ENCODE measurements around the gene NTM. TPM values are rescaled to one million over a fixed set of nuclear protein-coding genes. Genes with fewer than 3 reads are reported as not detected.

NTM gene
- total RNA-seq, 1 donor from 2014 or later, result 4.3 TPM

DNA sequence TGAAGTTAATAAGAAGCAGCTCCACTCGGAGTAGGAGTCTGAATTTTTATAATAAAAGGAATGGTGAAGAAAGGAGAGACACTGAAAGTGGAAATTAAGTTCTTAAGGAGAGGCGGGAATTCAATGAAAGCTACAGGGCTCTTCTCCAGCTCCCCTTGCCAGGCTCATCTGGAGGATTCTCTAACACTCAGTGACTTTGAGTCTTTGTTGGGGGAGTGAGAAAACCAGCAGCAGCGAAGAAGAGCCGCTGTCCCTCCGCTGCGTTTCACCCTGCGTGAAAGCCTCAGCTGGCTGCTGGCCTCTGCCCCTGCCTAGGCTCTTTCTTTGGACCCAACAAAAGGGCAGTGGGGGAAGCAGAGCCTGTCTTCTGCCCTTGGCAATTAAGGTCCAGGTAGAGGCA lies 113.0 kb downstream of the NTM start:
- Mint-ChIP-seq H3K27ac (no peak overlapping the region), H3K36me3 (ENCODE audit: insufficient read depth) (no peaks in the 10 kb centered on the region), H3K4me3 (ENCODE audit: low read depth) (no peak overlapping the region), H3K9me3 (ENCODE audit: low read depth) (no peaks in the 10 kb centered on the region), H3K27me3 (peaks cover 31% of the 10 kb centered on the region), H3K4me1 (ENCODE audit: low read depth) (peaks cover 4% of the 10 kb centered on the region)
- no peak for DNase-seq (ENCODE audit: low spot score, unreplicated experiment)
- no peak for TF ChIP-seq CTCF (IDR thresholded peaks at IDR 0.05; ENCODE audit: unreplicated experiment)

DNA sequence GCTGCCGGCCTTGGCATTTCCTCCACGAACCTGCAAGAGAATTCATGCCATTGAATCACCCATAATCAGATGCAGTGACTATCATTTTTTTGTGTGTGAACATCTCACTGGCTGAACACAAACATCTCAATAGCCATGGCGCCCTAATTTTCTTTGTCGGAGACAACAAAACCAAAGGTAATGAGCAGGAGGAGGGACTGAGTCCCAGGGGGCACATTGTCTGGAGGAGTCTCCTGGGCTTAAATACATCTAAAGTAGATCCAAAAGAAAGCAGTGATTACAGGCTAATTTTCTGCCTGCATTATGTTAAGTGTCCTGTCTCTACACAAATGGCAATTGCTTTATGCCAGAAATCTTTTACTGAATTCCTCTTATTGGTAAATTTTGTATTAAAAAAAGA lies 113.5 kb downstream of the NTM start:
- DNase-seq (ENCODE audit: low spot score, unreplicated experiment), result no peak
- no peaks in the 10 kb centered on the region for H3K36me3 Mint-ChIP-seq (ENCODE audit: insufficient read depth)
- H3K4me1 Mint-ChIP-seq (ENCODE audit: low read depth), result peaks cover 4% of the 10 kb centered on the region
- H3K27me3 Mint-ChIP-seq, result peaks cover 31% of the 10 kb centered on the region
- no peaks in the 10 kb centered on the region for H3K9me3 Mint-ChIP-seq (ENCODE audit: low read depth)
- no peak for TF ChIP-seq CTCF (IDR thresholded peaks at IDR 0.05; ENCODE audit: unreplicated experiment)
- H3K4me3 Mint-ChIP-seq (ENCODE audit: low read depth), result no peak overlapping the region
- no peak overlapping the region for H3K27ac Mint-ChIP-seq

- no peak for TF ChIP-seq CTCF (IDR thresholded peaks at IDR 0.05; ENCODE audit: unreplicated experiment)
- peaks cover 4% of the 10 kb centered on the region for H3K4me1 Mint-ChIP-seq (ENCODE audit: low read depth)
- no peaks in the 10 kb centered on the region for H3K9me3 Mint-ChIP-seq (ENCODE audit: low read depth)
- no peak for DNase-seq (ENCODE audit: low spot score, unreplicated experiment)
- H3K36me3 Mint-ChIP-seq (ENCODE audit: insufficient read depth), result no peaks in the 10 kb centered on the region
- no peak overlapping the region for H3K27ac Mint-ChIP-seq
- peaks cover 27% of the 10 kb centered on the region for H3K27me3 Mint-ChIP-seq
- no peak overlapping the region for H3K4me3 Mint-ChIP-seq (ENCODE audit: low read depth)
Measured at GRCh38 chr11:131486100-131486499, 115.7 kb downstream of the NTM start.

GRCh38 chr11:131486937-131487635 lies 116.7 kb downstream of the NTM start:
- Mint-ChIP-seq H3K4me1 (ENCODE audit: low read depth) (peaks cover 4% of the 10 kb centered on the region), H3K27ac (no peak overlapping the region), H3K27me3 (peaks cover 25% of the 10 kb centered on the region), H3K9me3 (ENCODE audit: low read depth) (no peaks in the 10 kb centered on the region), H3K4me3 (ENCODE audit: low read depth) (no peak overlapping the region), H3K36me3 (ENCODE audit: insufficient read depth) (no peaks in the 10 kb centered on the region)
- TF ChIP-seq CTCF (IDR thresholded peaks at IDR 0.05; ENCODE audit: unreplicated experiment), result no peak
- no peak for DNase-seq (ENCODE audit: low spot score, unreplicated experiment)

DNA sequence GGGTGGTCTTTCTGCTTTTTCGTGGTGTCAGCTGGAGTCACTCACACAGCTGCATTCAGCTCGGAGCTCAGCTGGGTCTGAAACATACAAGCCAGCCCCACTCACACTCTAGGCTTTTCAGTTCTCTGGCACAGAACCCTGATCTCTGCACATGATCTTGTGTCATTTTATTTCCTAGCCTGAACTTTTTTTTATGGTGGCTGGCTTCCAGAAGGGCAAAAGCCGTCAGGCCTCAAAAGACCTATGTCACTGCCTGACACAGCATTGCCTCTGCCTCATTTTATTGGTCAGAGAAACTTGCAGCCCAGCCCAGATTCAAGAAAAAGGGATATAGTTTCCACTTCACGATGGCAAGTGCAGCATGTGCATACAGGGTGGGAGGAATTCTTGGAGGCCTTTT lies 117.8 kb downstream of the NTM start:
- peaks cover 4% of the 10 kb centered on the region for H3K4me1 Mint-ChIP-seq (ENCODE audit: low read depth)
- no peaks in the 10 kb centered on the region for H3K9me3 Mint-ChIP-seq (ENCODE audit: low read depth)
- no peak for DNase-seq (ENCODE audit: low spot score, unreplicated experiment)
- no peak overlapping the region for H3K4me3 Mint-ChIP-seq (ENCODE audit: low read depth)
- peaks cover 19% of the 10 kb centered on the region for H3K27me3 Mint-ChIP-seq
- no peak overlapping the region for H3K27ac Mint-ChIP-seq
- H3K36me3 Mint-ChIP-seq (ENCODE audit: insufficient read depth), result no peaks in the 10 kb centered on the region
- no peak for TF ChIP-seq CTCF (IDR thresholded peaks at IDR 0.05; ENCODE audit: unreplicated experiment)
